Measurements from ENCODE around the gene CLIC3.

GRCh38 chr9:136947955-136948510, 48.3 kb downstream of the CLIC3 start:
- peak in 4 of 5 experiments; percentile 26 to 52 (median 46) for TF ChIP-seq CTCF (IDR thresholded peaks at IDR 0.05 in 4 of 5, conservative IDR thresholded peaks at IDR 0.05 in 1 of 5)
- no peak for TF ChIP-seq POLR2A (IDR thresholded peaks at IDR 0.05)
